ENCODE data around the gene CACNA1C. TPM values are rescaled to one million over a fixed set of nuclear protein-coding genes. Genes with fewer than 3 reads are reported as not detected.

Gene CACNA1C
- total and polyA plus RNA-seq, 2 donors (not counting 1 experiment from before 2014, with no cell fraction given) = 7.6 to 11.4 TPM

DNA sequence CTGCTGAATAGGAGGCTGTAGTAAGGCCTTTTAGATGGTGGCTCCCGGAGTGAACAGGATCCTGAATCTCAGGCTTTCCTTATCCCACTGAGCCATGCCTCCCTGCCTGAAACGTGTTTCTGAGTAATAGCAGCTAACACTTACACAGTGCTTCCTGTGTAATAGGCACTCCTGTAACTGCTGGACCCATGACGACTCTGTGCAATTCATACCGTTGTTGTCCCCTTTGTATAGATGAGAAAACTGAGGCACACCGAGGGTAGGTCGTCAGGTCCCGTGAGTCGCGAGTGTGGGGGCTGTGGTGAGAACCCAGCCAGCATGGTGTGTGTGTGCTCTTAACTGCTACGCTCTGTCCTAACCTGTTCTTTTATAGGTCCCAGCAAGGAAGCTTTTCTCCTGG is 193.6 kb downstream of the CACNA1C start:
- Histone ChIP-seq H3K4me3 (replicated peaks in 1 of 4; ENCODE audit: control extremely low read depth in 1 of 4, insufficient read depth in 1 of 4, low read depth in 3 of 4, low read length in 4 of 4) (no peak overlapping the region), H3K27me3 (ENCODE audit: control insufficient read depth, insufficient read depth, low read length) (no peaks in the 10 kb centered on the region), H2AFZ (ENCODE audit: low read length) (no peak overlapping the region), H3K36me3 (ENCODE audit: control insufficient read depth, insufficient read depth, low read length) (no peaks in the 10 kb centered on the region), H3K9ac (ENCODE audit: insufficient read depth, low read length) (no peak overlapping the region), H3K4me1 (ENCODE audit: control insufficient read depth, extremely low read depth, insufficient read depth, low read length) (peaks cover 47% of the 10 kb centered on the region), H3K9me3 (ENCODE audit: control insufficient read depth, insufficient read depth, low read depth, low read length) (no peaks in the 10 kb centered on the region), H3K79me2 (ENCODE audit: control insufficient read depth, insufficient read depth, low read length) (no peaks in the 10 kb centered on the region), H4K20me1 (ENCODE audit: control insufficient read depth, extremely low read depth, insufficient read depth, low read length) (no peaks in the 10 kb centered on the region), H3K27ac (ENCODE audit: insufficient read depth, low read length) (no peak overlapping the region), H3K4me2 (ENCODE audit: extremely low read depth, insufficient read depth, low read length) (no peak overlapping the region)
- no peak for TF ChIP-seq EZH2 (IDR thresholded peaks at IDR 0.05; ENCODE audit: low read length, missing control alignments)
- TF ChIP-seq, protein P1, sequence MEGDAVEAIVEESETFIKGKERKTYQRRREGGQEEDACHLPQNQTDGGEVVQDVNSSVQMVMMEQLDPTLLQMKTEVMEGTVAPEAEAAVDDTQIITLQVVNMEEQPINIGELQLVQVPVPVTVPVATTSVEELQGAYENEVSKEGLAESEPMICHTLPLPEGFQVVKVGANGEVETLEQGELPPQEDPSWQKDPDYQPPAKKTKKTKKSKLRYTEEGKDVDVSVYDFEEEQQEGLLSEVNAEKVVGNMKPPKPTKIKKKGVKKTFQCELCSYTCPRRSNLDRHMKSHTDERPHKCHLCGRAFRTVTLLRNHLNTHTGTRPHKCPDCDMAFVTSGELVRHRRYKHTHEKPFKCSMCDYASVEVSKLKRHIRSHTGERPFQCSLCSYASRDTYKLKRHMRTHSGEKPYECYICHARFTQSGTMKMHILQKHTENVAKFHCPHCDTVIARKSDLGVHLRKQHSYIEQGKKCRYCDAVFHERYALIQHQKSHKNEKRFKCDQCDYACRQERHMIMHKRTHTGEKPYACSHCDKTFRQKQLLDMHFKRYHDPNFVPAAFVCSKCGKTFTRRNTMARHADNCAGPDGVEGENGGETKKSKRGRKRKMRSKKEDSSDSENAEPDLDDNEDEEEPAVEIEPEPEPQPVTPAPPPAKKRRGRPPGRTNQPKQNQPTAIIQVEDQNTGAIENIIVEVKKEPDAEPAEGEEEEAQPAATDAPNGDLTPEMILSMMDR (conservative IDR thresholded peaks at IDR 0.05 in 1 of 2, IDR thresholded peaks at IDR 0.05 in 1 of 2; ENCODE audit: low read depth in 1 of 2, low read length in 2 of 2) = no peak
- no peak for DNase-seq (ENCODE audit: low read depth in 2 of 2)

DNA sequence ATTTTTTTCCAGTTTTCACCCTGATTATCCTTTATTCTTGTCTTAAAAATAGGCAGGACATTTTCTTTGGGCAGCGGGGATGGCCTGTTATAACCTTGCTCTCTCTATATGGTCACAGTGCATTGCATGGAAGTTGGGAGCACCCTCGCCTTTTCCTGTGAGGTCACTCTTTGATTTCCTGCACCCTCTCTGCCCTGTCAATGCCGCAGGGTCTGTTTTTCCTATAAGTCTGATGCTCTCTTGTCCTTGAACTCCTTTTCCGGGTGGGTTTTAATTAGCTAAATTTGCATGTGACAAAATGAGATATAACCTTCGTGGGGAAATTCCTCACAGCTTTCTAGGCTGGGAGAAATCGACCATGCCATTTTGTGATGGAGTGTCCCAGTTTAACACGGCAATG is 194.3 kb downstream of the CACNA1C start:
- DNase-seq (ENCODE audit: low read depth in 2 of 2) = no peak
- Histone ChIP-seq H2AFZ (ENCODE audit: low read length) (no peak overlapping the region), H3K36me3 (ENCODE audit: control insufficient read depth, insufficient read depth, low read length) (no peaks in the 10 kb centered on the region), H3K27me3 (ENCODE audit: control insufficient read depth, insufficient read depth, low read length) (no peaks in the 10 kb centered on the region), H3K9me3 (ENCODE audit: control insufficient read depth, insufficient read depth, low read depth, low read length) (no peaks in the 10 kb centered on the region), H4K20me1 (ENCODE audit: control insufficient read depth, extremely low read depth, insufficient read depth, low read length) (no peaks in the 10 kb centered on the region), H3K4me1 (ENCODE audit: control insufficient read depth, extremely low read depth, insufficient read depth, low read length) (peaks cover 47% of the 10 kb centered on the region), H3K4me3 (replicated peaks in 1 of 4; ENCODE audit: control extremely low read depth in 1 of 4, insufficient read depth in 1 of 4, low read depth in 3 of 4, low read length in 4 of 4) (no peak overlapping the region), H3K27ac (ENCODE audit: insufficient read depth, low read length) (no peak overlapping the region), H3K9ac (ENCODE audit: insufficient read depth, low read length) (no peak overlapping the region), H3K79me2 (ENCODE audit: control insufficient read depth, insufficient read depth, low read length) (no peaks in the 10 kb centered on the region), H3K4me2 (ENCODE audit: extremely low read depth, insufficient read depth, low read length) (no peak overlapping the region)
- TF ChIP-seq, protein P1 (conservative IDR thresholded peaks at IDR 0.05 in 1 of 2, IDR thresholded peaks at IDR 0.05 in 1 of 2; ENCODE audit: low read depth in 1 of 2, low read length in 2 of 2) = no peak
- no peak for TF ChIP-seq EZH2 (IDR thresholded peaks at IDR 0.05; ENCODE audit: low read length, missing control alignments)

DNA sequence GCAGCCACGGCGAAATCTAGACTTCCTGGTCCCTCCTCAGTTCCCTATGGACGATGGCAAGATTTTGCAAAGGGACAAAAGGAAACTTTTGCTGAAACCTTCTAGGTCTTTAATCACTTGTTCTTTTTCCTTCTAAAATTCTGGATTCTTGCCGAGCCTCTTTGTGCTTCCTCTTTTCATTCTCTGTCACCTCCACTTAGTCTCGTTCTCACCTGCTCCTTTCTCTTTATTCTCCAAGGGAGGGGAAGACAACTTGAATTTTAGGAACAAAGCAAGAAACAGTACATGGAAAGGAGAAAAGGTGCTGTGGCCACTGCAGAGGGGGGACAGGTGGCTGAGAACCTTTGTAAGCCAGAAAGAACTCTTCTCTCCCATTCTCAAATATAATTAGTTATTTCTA is 194.8 kb downstream of the CACNA1C start:
- no peak overlapping the region for H2AFZ ChIP-seq (ENCODE audit: low read length)
- H3K4me2 ChIP-seq (ENCODE audit: extremely low read depth, insufficient read depth, low read length) = peak overlapping the region; percentile 36
- peaks cover 50% of the 10 kb centered on the region for H3K4me1 ChIP-seq (ENCODE audit: control insufficient read depth, extremely low read depth, insufficient read depth, low read length)
- no peaks in the 10 kb centered on the region for H3K9me3 ChIP-seq (ENCODE audit: control insufficient read depth, insufficient read depth, low read depth, low read length)
- no peaks in the 10 kb centered on the region for H3K36me3 ChIP-seq (ENCODE audit: control insufficient read depth, insufficient read depth, low read length)
- H3K27ac ChIP-seq (ENCODE audit: insufficient read depth, low read length) = peak overlapping the region; percentile 72
- no peaks in the 10 kb centered on the region for H3K27me3 ChIP-seq (ENCODE audit: control insufficient read depth, insufficient read depth, low read length)
- H3K79me2 ChIP-seq (ENCODE audit: control insufficient read depth, insufficient read depth, low read length) = no peaks in the 10 kb centered on the region
- no peaks in the 10 kb centered on the region for H4K20me1 ChIP-seq (ENCODE audit: control insufficient read depth, extremely low read depth, insufficient read depth, low read length)
- DNase-seq (ENCODE audit: low read depth in 2 of 2) = no peak
- no peak overlapping the region for H3K9ac ChIP-seq (ENCODE audit: insufficient read depth, low read length)
- H3K4me3 ChIP-seq (replicated peaks in 1 of 4; ENCODE audit: control extremely low read depth in 1 of 4, insufficient read depth in 1 of 4, low read depth in 3 of 4, low read length in 4 of 4) = no peak overlapping the region
- no peak for TF ChIP-seq EZH2 (IDR thresholded peaks at IDR 0.05; ENCODE audit: low read length, missing control alignments)
- TF ChIP-seq, protein P1 (conservative IDR thresholded peaks at IDR 0.05 in 1 of 2, IDR thresholded peaks at IDR 0.05 in 1 of 2; ENCODE audit: low read depth in 1 of 2, low read length in 2 of 2) = no peak
